ENCODE measurements around the gene ZNF460. TPM values are rescaled to one million over a fixed set of nuclear protein-coding genes. Genes with fewer than 3 reads are reported as not detected.
"Not testable (repeated sequence)": the region's sequence is repeated elsewhere in the genome, so short reads cannot be mapped to it uniquely, and the experiment has no call there.

ZNF460 gene
- total RNA-seq, 4 donors from 2014 or later: 44.3 to 87.9 (median 67.9) TPM

GRCh38 chr19:57248646-57249045 lies 31.6 kb upstream of the ZNF460 start:
- intact Hi-C loops (cut with DNase I): no loop called here
- Histone ChIP-seq H3K4me3 (no peak overlapping the region), H3K27me3 (no peaks in the 10 kb centered on the region), H3K4me1 (no peaks in the 10 kb centered on the region), H3K36me3 (peaks cover 26 to 99% (median 34%) of the 10 kb centered on the region in 3 donors), H3K9me3 (no peaks in the 10 kb centered on the region), H3K27ac (no peak overlapping the region)
- no peak for DNase-seq
- no peak for TF ChIP-seq POLR2A (IDR thresholded peaks at IDR 0.05)
- TF ChIP-seq CTCF (IDR thresholded peaks at IDR 0.05): no peak
- WGBS, 2 donors: 100% methylated on average over 2 of the region's 6 CpGs

- no peaks in the 10 kb centered on the region for H3K4me1 ChIP-seq
- peaks cover 26 to 99% (median 41%) of the 10 kb centered on the region in 3 donors for H3K36me3 ChIP-seq
- DNase-seq: no peak
- intact Hi-C loops (cut with DNase I): no loop called here
- 75 to 94% methylated on average over 1 of the region's 1 CpG for WGBS, 2 donors
- H3K9me3 ChIP-seq: no peaks in the 10 kb centered on the region
- no peak overlapping the region for H3K27ac ChIP-seq
- H3K4me3 ChIP-seq: no peak overlapping the region
- no peak for TF ChIP-seq POLR2A (IDR thresholded peaks at IDR 0.05)
- TF ChIP-seq CTCF (IDR thresholded peaks at IDR 0.05): no peak
- no peaks in the 10 kb centered on the region for H3K27me3 ChIP-seq
Measured at GRCh38 chr19:57249329-57249728, 31.0 kb upstream of the ZNF460 start.

- H3K4me3 ChIP-seq; DNase-seq; H3K27me3 ChIP-seq; intact Hi-C loops (cut with DNase I); H3K27ac ChIP-seq; H3K9me3 ChIP-seq; H3K4me1 ChIP-seq: not testable (repeated sequence)
- H3K36me3 ChIP-seq: peaks cover 12 to 76% (median 44%) of the 10 kb centered on the region in 3 donors
- WGBS, 2 donors: 83 to 92% methylated on average over 2 to 6 of the region's 11 CpGs
Measured at GRCh38 chr19:57253767-57254166, 26.5 kb upstream of the ZNF460 start.

GRCh38 chr19:57262044-57262443 lies 18.2 kb upstream of the ZNF460 start:
- no peaks in the 10 kb centered on the region for H3K9me3 ChIP-seq
- 75 to 92% methylated on average over 3 of the region's 3 CpGs for WGBS, 2 donors
- peaks cover 0 to 36% (median 3%) of the 10 kb centered on the region in 3 donors for H3K36me3 ChIP-seq
- no peak overlapping the region for H3K4me3 ChIP-seq
- H3K27me3 ChIP-seq: no peaks in the 10 kb centered on the region
- TF ChIP-seq CTCF (IDR thresholded peaks at IDR 0.05) (no peak), POLR2A (IDR thresholded peaks at IDR 0.05) (no peak)
- intact Hi-C loops (cut with DNase I): no loop called here
- H3K4me1 ChIP-seq: no peaks in the 10 kb centered on the region
- DNase-seq: no peak
- no peak overlapping the region for H3K27ac ChIP-seq

- intact Hi-C loops (cut with DNase I): no loop called here
- Histone ChIP-seq H3K27ac (no peak overlapping the region), H3K9me3 (no peaks in the 10 kb centered on the region), H3K4me3 (no peak overlapping the region), H3K4me1 (no peaks in the 10 kb centered on the region), H3K27me3 (no peaks in the 10 kb centered on the region), H3K36me3 (peaks cover 0 to 37% (median 3%) of the 10 kb centered on the region in 3 donors)
- DNase-seq: no peak
- TF ChIP-seq CTCF (IDR thresholded peaks at IDR 0.05) (no peak), POLR2A (IDR thresholded peaks at IDR 0.05) (no peak)
- WGBS, 2 donors: 100% methylated on average over 1 of the region's 1 CpG; no CpG with 5 or more reads in 1 of the 2 donors
Measured at GRCh38 chr19:57263244-57263741, 17.0 kb upstream of the ZNF460 start.

- no peaks in the 10 kb centered on the region for H3K27me3 ChIP-seq
- intact Hi-C loops (cut with DNase I): no loop called here
- no peaks in the 10 kb centered on the region for H3K9me3 ChIP-seq
- DNase-seq: no peak
- no peak overlapping the region for H3K27ac ChIP-seq
- WGBS, 2 donors: 75 to 81% methylated on average over 3 of the region's 3 CpGs
- no peak overlapping the region for H3K4me3 ChIP-seq
- peaks cover 0 to 6% (median 0%) of the 10 kb centered on the region in 3 donors for H3K36me3 ChIP-seq
- no peak for TF ChIP-seq POLR2A (IDR thresholded peaks at IDR 0.05)
- no peak for TF ChIP-seq CTCF (IDR thresholded peaks at IDR 0.05)
- H3K4me1 ChIP-seq: no peaks in the 10 kb centered on the region
Measured at GRCh38 chr19:57267291-57267690, 13.0 kb upstream of the ZNF460 start.
